ENCODE results near the gene NABP2.

GRCh38 chr12:56188778-56189098, 35.4 kb upstream of the NABP2 start:
- TF ChIP-seq CTCF (IDR thresholded peaks at IDR 0.05) (no peak), CHD2 (IDR thresholded peaks at IDR 0.05; ENCODE audit: low read length, partially characterized antibody) (no peak)

All from SK-N-SH (cell line).